ENCODE data around the gene SLC25A42.
"Not testable (repeated sequence)": the region's sequence is repeated elsewhere in the genome, so short reads cannot be mapped to it uniquely, and the experiment has no call there.

Gene SLC25A42

DNA sequence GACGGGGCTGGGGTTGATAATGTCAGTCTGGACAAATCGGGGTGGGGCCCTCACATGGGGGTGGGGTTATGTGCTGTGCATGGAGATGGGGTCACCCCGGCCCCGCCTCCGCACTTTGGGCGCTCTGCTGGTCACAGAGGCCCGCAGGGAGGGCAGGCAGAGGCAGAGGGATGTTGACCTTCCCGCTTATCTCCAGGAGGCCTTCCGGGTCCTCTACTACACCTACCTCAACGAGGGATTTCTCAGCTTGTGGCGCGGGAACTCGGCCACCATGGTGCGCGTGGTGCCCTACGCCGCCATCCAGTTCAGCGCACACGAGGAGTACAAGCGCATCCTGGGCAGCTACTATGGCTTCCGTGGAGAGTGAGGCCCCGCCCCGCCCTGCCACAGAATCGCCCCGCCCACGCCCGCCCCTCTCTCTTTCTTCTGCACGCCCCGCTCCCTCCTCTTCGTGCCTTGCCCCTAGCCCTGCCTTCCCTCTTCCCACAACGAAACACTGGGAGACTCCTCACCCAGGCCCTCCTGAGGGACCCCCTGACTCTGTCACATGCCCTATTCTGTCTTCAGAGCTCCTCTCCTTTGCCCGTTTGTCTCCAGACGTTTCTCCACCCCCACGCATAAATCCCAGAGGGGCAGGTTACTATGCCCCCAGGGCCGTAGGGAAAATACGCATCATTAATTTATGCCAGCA, 41.7 kb downstream of the SLC25A42 start:
- DNase-seq (ENCODE audit: low read depth in 2 of 2), result no peak

DNA sequence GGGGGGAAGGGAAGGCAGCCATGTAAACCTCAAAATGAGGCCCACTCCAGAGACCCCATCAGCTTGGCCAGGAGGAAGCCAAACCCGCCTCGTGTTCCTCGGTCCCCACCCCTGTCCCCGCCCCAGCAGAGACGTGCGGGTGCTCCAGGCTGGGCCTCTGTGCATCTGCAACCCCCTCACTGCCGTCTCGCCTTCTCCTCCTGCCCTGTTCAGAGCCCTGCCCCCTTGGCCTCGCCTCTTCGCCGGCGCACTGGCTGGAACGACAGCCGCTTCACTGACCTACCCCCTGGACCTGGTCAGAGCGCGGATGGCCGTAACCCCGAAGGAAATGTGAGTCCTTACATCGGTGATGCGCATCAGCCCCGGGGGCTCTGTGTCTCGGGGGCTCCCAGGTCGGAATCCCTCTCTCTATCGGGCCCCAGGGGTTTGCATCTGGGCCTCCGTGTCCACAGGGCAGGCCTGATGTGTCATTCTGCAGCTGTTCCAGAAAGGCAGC, 42.3 kb downstream of the SLC25A42 start:
- no peak for DNase-seq (ENCODE audit: low read depth in 2 of 2)

DNA sequence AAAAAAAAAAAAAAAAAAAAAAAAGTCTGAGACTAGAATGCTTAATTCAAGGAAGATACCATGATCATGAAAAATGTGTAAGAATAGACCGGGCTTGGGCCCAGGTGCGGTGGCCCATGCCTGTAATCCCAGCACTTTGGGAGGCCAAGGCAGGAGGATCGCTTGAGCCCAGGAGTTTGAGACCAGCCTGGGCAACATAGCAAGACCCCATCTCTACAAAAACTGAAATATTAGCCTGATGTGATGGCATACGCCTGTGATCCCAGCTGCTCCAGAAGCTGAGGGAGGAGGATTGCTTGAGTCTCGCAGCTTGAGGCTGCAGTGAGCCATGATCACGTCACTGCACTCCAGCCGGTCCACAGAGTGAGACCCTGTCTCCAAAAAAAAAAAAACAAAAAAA, 43.1 kb downstream of the SLC25A42 start:
- not testable (repeated sequence) for DNase-seq (ENCODE audit: low read depth in 2 of 2)

DNA sequence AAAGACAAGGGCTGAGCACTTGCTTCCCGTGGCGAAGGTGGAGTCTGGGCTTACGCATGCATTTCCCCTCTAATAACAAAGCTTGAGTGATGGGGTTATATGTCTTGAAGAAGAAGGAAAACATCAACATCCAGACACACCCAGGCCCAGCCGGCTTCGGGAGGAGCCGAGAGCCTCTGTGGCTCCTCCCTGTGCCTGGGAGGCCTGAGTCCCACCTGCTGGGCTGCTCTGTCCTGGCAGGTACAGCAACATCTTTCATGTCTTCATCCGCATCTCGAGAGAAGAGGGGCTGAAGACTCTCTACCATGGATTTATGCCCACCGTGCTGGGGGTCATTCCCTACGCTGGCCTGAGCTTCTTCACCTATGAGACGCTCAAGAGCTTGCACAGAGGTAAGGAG, 43.9 kb downstream of the SLC25A42 start:
- no peak for DNase-seq (ENCODE audit: low read depth in 2 of 2)

DNA sequence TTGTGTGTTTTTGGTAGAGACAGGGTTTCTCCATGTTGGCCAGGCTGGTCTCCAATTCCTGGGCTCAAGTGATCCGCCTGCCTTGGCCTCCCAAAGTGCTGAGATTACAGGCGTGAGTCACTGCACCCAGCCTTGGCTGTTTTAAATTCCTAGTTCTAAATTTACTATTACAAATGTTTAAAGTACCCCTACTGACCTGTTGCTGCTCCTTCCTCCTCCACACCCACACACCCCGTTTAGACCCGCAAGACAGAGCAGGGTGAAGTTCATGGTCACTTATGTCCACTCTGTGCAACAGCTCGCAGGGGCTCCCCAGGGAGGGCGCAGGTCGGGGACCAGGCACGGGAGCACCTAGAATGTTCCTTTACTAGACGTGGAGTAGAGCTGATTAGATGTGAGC, 45.8 kb downstream of the SLC25A42 start:
- DNase-seq (ENCODE audit: low read depth in 2 of 2), result no peak

DNA sequence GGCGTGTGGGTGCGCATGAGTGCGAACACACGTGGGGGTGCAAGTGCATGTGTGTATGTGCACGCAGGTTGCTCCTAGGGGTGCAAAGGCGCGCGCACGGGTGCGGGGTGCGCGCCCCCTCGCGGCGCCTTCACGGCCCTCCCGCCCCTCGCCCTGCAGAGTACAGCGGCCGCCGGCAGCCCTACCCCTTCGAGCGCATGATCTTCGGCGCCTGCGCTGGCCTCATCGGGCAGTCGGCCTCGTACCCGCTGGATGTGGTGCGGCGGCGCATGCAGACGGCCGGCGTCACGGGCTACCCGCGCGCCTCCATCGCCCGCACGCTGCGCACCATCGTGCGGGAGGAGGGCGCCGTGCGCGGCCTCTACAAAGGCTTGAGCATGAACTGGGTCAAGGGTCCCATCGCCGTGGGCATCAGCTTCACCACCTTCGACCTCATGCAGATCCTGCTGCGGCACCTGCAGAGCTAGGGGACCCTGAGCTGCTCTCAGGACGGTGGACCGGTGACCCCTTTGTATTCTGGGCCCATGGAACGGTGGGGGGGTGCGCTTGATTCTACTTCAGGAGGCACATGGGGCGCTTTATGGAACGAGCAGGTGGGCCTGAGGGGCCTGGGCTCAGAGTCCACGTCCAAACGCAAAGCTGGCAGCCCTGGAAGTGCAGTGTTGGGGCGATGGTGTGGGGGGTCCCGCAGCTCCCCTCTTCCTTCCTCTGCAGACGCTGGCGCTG, 46.8 kb downstream of the SLC25A42 start:
- peak in 1 of 2 donors; percentile 7 for DNase-seq (ENCODE audit: low read depth in 2 of 2)

DNA sequence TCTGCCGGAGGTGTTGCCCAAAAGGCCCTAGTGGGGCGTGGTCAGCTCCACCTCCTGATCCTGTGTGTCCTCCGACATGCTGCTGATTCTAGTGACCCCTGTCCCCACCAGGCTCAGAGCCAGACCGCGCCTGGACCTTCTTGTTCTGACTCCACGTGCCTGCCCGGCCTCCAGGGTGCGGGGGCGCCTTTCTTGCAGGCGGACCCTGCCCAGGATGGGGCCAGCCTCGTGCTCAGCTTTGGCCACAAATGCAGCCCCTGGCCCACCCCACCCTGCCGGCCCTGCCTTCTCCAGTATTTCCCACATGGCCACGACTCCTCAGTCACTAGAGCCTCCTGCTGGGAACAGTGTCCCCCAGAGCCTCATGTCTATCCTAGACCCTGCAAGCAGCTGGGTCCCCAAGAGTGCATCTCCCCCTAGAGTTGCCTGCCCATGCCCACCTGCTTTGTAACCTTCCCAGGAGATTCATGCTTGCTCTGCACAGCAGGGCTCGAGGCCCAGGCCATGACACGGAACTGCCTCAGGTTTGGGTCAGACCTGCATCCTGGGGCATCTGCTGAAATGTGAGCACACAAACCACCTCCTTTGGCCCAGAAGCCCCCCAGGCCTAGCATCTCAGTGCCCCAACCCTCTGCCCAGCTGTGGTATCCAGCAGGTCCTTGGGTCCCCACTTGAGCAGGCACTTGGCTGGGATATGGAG, 47.5 kb downstream of the SLC25A42 start:
- DNase-seq (ENCODE audit: low read depth in 2 of 2), result no peak

DNA sequence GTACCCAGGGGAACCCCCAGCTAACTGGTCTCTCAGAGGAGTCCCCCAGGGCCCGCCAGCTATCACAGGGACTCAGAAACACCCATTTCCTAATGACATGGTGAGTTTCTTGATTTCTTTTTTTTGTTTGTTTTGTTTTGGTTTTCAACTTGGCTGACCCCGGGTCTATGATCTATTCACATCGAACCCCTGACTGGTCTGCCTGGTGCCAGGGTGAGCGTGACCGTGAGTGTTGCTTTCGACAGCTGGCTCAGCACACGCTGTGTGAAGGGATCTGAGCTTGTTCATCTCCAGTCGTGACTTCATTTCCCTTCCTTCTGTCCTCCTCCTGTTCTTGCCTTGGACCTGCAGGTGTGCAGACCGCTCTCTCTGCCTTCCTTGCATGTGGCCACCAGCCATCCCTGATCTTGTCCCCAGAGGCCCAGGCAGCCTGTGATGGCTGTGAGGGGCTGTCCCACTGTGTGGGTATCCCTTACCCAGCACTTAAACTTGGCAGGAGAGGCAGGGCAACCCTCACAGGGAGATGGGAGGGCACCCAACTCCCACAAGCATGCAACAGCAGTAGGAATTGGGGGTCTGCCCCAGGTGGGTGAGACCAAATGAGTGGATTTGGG, 48.3 kb downstream of the SLC25A42 start:
- DNase-seq (ENCODE audit: low read depth in 2 of 2), result no peak

DNA sequence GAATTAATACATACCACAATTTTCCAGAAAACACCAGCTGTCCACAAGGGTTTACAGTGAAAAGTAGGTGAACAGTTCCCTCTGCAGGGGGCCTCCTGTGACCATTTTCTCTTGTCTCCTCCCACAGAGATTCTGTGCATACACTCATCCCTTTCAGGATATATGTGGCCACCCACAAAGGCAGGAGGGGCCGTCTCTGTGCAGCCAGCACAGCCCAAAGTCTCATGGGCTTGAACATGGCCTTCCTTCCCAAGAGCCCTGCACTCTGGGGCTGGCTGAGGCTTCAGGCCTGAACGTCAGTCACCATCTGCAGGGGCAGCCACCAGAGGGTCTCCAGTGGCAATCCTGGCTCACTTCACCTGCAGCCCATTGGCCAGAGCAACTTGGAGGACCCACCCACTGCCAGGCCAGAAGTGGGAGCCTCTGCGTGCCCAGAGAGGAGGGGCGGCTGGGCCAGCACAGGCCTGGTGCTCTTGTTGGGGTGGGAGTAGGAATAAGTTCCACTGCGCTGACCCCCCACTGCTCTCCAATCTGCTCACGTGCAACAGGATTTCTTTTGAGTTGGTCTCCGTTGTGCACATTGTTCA, 49.3 kb downstream of the SLC25A42 start:
- no peak for DNase-seq (ENCODE audit: low read depth in 2 of 2)

DNA sequence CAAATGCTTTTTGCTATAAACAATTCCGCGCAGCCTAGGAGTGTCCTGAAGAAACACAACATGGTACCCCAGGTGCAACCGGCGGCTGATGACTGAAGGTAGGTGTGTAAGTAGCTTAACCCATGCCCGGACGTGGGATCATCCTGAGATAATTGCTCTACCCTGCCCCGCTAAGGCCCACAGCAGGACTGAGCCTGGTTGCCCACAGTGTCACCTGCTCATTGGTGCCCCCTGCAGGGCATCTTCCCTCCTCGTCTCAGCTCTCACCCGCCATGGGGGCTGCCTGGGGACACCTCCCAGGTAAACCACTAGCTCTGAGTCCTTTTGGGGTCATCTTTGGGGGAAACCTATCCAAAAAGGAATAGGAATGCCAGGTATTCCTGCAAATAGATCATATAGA, 52.2 kb downstream of the SLC25A42 start:
- DNase-seq (ENCODE audit: low read depth in 2 of 2), result no peak

DNA sequence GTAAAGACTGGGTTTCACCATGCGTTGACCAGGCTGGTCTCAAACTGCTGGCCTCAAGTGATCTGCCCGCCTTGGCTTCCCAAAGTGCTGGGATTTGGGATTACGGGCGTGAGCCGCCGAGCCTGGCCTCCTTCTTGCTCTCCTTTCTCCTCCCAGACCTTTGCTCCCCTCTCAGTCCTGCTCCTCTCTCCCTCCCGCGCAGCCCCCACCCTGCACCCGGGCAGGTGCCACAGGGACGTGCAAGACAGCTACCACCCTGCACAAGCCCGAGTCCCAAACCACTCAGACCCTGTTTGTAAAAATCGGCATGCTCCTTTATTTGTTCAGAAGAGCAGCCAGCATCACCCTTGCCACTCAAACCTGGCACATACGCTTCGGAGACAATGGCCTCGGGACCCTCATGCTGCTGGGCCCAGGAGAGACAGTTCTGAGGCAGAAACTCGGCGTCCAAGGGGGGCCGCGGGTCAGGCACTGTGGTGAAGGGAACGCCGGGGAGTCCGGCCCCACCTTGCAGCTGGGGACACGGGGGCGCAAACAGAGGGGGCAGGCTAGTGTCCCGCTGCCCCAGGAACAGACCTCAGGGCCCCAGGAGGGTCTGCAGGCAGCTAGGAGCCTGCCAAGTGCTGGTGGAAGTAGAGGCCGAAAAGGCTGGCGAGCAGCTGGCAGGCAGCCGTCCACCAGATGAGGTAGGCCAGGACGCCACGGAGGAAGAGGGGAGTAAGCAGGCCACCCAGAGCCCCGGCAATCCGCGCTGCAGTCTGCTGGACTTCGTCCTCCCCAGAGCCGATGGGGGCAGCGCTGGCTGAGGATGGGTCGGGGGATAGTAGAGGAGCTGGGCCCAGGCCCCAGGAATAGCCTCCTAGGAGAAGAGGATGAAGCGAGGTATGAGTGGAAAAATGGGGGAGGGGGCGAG, 55.8 kb downstream of the SLC25A42 start:
- DNase-seq (ENCODE audit: low read depth in 2 of 2), result no peak

DNA sequence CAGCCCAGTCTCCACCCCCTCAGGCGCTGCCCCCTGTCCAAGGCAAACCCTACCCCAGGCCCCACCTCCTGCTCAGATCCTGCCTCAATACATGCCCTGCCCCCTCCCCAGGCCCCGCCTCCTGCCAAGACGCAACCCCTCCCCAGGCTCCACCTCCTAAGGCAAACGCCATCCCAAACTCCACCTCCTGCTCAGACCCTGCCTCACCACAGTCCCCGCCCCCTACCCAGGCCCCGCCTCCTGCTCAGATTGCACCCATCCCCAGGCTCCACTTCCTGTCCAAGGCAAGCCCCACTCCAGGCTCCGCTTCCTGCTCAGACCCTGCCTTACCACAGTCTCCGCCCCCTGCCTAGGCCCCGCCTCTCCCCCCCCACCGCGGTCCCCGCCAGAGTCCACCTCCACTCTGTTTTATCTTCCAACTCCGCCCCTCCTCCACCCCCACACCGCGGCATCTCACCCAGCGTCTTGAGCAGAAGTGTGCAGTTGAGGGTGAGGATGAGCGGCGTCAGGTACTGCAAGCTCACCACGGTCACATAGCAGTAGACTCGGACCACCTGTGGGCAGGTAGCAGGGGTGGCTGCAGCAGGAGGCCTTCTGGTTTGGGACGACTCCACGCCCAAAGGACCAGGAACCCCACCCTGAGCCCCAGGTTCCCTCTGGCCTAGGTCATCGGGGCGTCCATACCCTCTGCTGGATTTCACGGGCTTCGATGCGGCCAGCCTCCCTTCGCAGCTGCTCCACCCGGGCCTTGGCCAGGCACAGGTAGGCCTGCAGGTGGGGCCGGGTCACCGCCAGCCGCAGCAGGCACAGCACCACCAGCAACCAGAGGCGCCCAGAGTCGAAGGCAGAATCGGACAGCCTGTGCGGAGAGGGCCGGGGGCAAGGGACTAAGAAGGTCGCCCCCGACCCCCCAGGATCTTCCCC, 56.8 kb downstream of the SLC25A42 start:
- no peak for DNase-seq (ENCODE audit: low read depth in 2 of 2)

DNA sequence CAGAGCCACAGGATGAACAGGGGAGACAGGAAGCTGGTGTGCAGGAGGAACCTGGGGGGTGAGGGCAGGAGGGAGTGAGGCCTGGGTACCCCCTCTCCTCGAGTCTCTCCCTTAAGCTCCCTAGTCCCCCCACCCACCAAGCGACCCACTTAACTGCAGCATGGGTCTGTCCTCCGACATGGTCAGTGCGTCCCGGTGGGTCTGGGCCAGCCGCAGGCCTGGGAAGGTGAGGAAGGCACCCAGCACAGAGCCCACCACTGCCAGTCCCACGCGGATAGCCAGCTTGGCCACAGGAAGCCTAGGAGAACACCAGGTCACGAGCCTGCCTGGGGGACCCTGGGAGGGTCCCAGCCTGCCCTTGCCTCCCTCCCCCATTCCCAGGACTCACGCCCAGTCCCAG, 57.6 kb downstream of the SLC25A42 start:
- no peak for DNase-seq (ENCODE audit: low read depth in 2 of 2)

DNA sequence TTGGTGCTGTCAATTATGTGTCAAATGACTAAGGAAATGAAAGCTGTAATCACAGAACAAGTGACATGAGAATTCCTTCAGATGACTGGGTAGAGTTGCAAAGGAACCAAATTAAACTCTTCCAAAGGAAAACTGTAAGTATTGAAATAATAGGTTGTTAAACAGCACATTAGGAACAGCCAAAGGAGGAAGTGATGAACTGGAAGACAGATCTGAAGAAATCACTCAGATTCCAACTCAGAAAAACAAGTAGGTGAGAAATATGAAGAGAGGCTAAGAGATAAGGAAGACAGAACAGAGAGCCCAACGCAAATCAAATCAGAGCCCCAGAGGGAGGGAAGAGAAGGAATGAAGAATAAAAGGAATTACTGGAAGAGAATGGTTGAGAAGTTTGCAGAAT, 59.1 kb downstream of the SLC25A42 start:
- DNase-seq (ENCODE audit: low read depth in 2 of 2), result no peak

DNA sequence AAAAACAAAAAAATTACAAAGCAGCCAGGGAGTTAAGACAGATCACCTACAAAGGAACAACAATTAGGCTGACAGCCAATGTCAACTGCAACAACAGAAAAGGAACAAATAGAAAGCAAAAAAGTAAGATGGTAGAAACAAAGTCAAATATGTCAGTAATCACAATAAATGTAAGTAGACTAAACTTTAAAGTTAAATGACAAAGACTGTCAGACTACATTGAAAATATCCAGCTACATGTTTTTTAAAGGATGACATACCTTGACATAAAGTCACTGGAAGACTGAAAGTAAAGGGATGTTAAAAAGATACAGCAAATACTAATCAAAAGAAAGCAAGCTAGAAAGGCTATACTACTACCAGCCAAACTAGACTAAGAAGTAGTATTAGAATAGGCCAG, 59.6 kb downstream of the SLC25A42 start:
- DNase-seq (ENCODE audit: low read depth in 2 of 2), result no peak

DNA sequence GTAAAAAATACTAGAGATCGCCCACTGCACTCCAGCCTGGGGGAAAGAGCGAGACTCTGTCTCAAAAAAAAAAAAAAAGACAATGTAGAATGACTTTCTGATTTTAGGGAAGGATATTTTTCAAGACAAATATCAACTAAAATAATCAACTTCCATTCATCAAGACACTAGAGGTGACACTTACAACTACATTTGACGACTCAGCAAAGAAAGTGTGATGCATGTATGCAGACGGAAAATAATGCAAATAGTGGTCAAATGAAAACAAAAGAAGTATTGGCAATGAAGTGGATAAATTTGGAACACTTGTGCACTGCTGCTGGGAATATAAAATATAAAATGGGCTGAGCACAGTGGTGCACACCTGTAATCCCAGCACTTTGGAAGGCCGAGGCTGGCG, 62.3 kb downstream of the SLC25A42 start:
- DNase-seq (ENCODE audit: low read depth in 2 of 2), result no peak

DNA sequence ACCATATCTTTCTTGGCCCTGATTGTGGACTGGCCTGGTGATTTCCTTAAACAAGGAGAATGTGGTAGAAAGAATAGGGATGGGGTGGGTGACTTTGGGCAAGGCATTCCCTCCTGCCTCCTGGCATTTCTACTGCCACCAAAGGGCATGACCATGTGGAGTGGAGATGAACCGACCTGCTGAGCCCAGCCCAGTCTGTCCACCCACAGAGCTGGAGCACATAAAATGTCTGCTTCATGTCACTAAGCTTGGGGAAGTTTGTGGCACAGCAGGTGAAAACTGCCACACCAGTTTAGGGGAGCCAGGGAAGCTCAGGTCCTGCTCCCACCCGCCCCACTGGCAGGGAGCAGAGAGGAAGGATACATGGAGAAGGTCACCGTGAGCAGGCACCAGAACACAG, 68.2 kb downstream of the SLC25A42 start:
- DNase-seq (ENCODE audit: low read depth in 2 of 2), result no peak

DNA sequence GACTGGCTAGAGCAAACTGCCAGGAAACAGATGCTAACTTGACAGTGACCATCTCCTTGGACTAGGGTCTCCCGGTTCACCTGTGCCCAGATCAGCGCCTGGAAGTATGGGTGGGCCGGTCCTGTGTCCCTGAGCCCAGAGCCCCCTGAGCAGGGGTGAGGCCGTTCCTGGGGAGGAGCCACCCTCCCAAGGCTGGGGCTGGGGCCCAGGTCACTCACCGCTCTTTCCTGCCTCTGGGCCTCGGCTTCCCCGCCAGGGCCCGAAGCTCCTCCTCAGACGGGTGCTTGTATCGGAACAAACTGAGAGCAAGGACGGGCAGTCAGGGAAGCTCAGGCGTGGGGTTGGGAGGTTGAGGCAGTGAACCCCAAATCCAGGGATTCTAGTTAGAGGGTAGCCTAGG, 69.1 kb downstream of the SLC25A42 start:
- no peak for DNase-seq (ENCODE audit: low read depth in 2 of 2)

DNA sequence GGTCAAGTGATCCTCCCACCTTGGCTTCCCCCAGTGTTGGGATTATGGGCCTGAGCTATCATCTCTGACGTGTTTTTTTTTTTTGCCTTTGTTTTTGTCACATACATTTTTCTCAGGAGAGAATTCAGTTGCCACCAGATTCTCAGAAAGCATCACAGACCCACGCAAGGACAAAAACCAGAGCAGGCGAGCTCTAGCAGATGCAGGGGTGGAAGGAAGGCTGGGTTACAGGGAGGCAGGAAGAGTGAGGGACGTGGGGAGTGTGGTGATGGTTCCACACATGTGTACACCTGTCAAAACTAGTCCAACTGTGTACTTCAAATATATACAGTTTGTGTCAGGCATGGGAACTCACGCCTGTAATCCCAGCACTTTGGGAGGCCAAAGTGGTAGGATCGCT, 70.2 kb downstream of the SLC25A42 start:
- DNase-seq (ENCODE audit: low read depth in 2 of 2), result no peak

DNA sequence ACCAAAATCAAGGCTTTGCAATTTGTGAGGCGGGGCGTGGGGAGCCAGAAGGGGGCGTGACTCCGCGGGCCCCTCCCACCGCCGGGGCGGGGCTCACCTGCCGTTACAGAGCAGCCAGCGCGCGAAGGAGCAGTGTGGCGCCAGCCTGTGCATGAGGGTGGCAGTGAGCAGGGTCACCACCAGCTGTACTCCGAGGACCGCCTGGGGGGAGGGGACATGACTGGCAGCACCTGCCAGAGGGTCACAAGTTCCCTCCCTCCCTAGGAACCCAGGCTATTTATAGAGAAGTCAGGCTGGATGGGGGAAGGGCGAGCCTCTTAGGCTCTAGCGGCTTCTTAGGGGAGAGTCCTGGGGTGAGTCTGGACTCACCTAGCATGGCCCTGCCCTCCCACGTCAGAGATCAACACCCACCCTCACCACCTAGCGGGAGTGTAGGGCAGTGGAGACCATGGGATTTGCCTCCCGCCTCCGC, 70.9 kb downstream of the SLC25A42 start:
- DNase-seq (ENCODE audit: low read depth in 2 of 2), result no peak
